Measurements from ENCODE around the gene RARS1.

The RARS1 gene

GRCh38 chr5:168568738-168569137 is 82.5 kb downstream of the RARS1 start:
- DNase-seq = no peak
